Endothelial cell of umbilical vein (primary cell): ENCODE data around the gene SMARCC1. TPM values are rescaled to one million over a fixed set of nuclear protein-coding genes. Genes with fewer than 3 reads are reported as not detected.

ENCODE experiments used
- BruUV-seq: library from RNA; stranded (reverse); fragments of 400-500 nt; replicated peaks from 2 replicates; lab custom pipeline; 2021; lab: Mats Ljungman, UMichigan
- CTCF ChIA-PET: fragments of 300-600, 350-600 bp; sonication (Branson Sonifier 250); formaldehyde crosslinking; loops from one replicate; lab custom pipeline; 2021; ENCODE audit warnings: antibody characterized with exemption, inconsistent platforms; lab: Charles Lee
- POLR2A ChIA-PET: fragments of 300-600, 350-600 bp; sonication (Branson Sonifier 250); formaldehyde crosslinking; loops from one replicate; lab custom pipeline; 2021; ENCODE audit warnings: antibody characterized with exemption, inconsistent platforms; lab: Charles Lee
- DNase-seq: peaks from one replicate; pipeline ENCODE4 v3.0.0-alpha.2; 2011; ENCODE audit warnings: low read depth, low spot score
- FAIRE-seq: peaks from 2 replicates; lab custom pipeline; 2011; peaks lifted over from hg19 to GRCh38; lab: Jason Lieb, UNC
- H2AFZ ChIP-seq: 2 replicates; pipeline ENCODE4 v1.6.0; 2012; ENCODE audit warnings: low read depth, low read length, control low read depth, inconsistent platforms
- H3K27ac ChIP-seq: 2 replicates; pipeline ENCODE4 v1.5.1; 2011; ENCODE audit warnings: low read depth, mild to moderate bottlenecking, control low read depth, low read length, moderate library complexity; ENCODE audit not compliant: insufficient read depth
- H3K27me3 ChIP-seq, 2 experiments: 2 replicates each; pipeline versions ENCODE4 v1.6.0 to v1.6.1; 2011; ENCODE audit warnings: low read length in 2 of 2, mixed read lengths in 1 of 2; ENCODE audit not compliant: control insufficient read depth in 2 of 2, insufficient read depth in 2 of 2
- H3K36me3 ChIP-seq, 2 experiments: 2 replicates in 1 of 2; 3 replicates in 1 of 2; pipeline ENCODE4 v1.5.1; 2011; ENCODE audit warnings: low read length in 2 of 2, mild to moderate bottlenecking in 1 of 2, moderate library complexity in 1 of 2; ENCODE audit not compliant: control insufficient read depth in 2 of 2, insufficient read depth in 2 of 2; ENCODE audit errors: extremely low read depth in 1 of 2
- H3K4me1 ChIP-seq: 3 replicates; pipeline ENCODE4 v1.5.1; 2011; ENCODE audit warnings: mild to moderate bottlenecking, low read length; ENCODE audit not compliant: control insufficient read depth, insufficient read depth; ENCODE audit errors: extremely low read depth
- H3K4me2 ChIP-seq: 2 replicates; pipeline ENCODE4 v1.6.1; 2011; ENCODE audit warnings: low read length, control low read depth, mixed read lengths; ENCODE audit not compliant: insufficient read depth
- H3K4me3 ChIP-seq, 3 experiments: fragments of 200-600 bp in 1 of 3; sonication (generic), shearing (Covaris generic) in 1 of 3; replicated peaks in 1 of 3; 2 replicates each; pipeline ENCODE4 v1.5.1; 2011 to 2016; ENCODE audit warnings: control low read depth in 3 of 3, low read length in 3 of 3, mild to moderate bottlenecking in 2 of 3, inconsistent platforms in 1 of 3, low read depth in 1 of 3, moderate library complexity in 1 of 3; ENCODE audit not compliant: insufficient read depth in 1 of 3
- H3K79me2 ChIP-seq: 2 replicates; pipeline ENCODE4 v1.6.0; 2012; ENCODE audit warnings: low read length, inconsistent platforms; ENCODE audit not compliant: control insufficient read depth, insufficient read depth
- H3K9ac ChIP-seq: replicated peaks from 2 replicates; pipeline ENCODE3; 2011; ENCODE audit warnings: low read length, control low read depth; ENCODE audit not compliant: insufficient read depth; ENCODE audit errors: extremely low read depth
- H3K9me1 ChIP-seq: replicated peaks from 3 replicates; pipeline ENCODE4 v1.6.0; 2011; ENCODE audit warnings: mild to moderate bottlenecking, low read length; ENCODE audit not compliant: control insufficient read depth, insufficient read depth; ENCODE audit errors: extremely low read depth
- H3K9me3 ChIP-seq: replicated peaks from 2 replicates; pipeline ENCODE4 v1.5.1; 2012; ENCODE audit warnings: low read length, inconsistent platforms; ENCODE audit not compliant: control insufficient read depth, insufficient read depth
- H4K20me1 ChIP-seq: replicated peaks from 2 replicates; pipeline ENCODE3; 2011; ENCODE audit warnings: mild to moderate bottlenecking, low read length; ENCODE audit not compliant: control insufficient read depth, insufficient read depth; ENCODE audit errors: extremely low read depth
- CTCF ChIP-seq, 2 donors: IDR thresholded peaks; 1 replicate in 1 of 2; 2 replicates in 1 of 2; pipeline ENCODE4 v1.5.1; 2011; ENCODE audit warnings: low read length in 2 of 2, mild to moderate bottlenecking in 2 of 2, moderate library complexity in 2 of 2, control low read depth in 1 of 2, inconsistent platforms in 1 of 2, low read depth in 1 of 2; ENCODE audit not compliant: insufficient read depth in 1 of 2; ENCODE audit errors: extremely low read depth in 1 of 2
- EZH2 ChIP-seq: IDR thresholded peaks from 2 replicates; pipeline ENCODE4 v1.6.1; 2012; ENCODE audit warnings: borderline replicate concordance, low read depth, mild to moderate bottlenecking, moderate library complexity, low read length, inconsistent platforms; ENCODE audit not compliant: severe bottlenecking
- FOS ChIP-seq: IDR thresholded peaks from 2 replicates; pipeline ENCODE4 v1.6.1; 2011; ENCODE audit warnings: mild to moderate bottlenecking, low read length, moderate library complexity, borderline replicate concordance; ENCODE audit not compliant: insufficient read depth
- GATA2 ChIP-seq: IDR thresholded peaks from 2 replicates; pipeline ENCODE4 v1.7.0; 2011; ENCODE audit warnings: low read depth, mild to moderate bottlenecking, moderate library complexity, mixed read lengths, low read length; ENCODE audit not compliant: insufficient read length, insufficient read depth
- JUN ChIP-seq: IDR thresholded peaks from 2 replicates; pipeline ENCODE4 v1.6.1; 2011; ENCODE audit warnings: borderline replicate concordance, low read depth; ENCODE audit not compliant: insufficient read length, insufficient read depth
- MAX ChIP-seq: IDR thresholded peaks from 2 replicates; pipeline ENCODE4 v1.6.1; 2011; ENCODE audit not compliant: insufficient read depth, insufficient read length
- MYC ChIP-seq: IDR thresholded peaks from one replicate; pipeline ENCODE4 v1.6.1; 2011; ENCODE audit warnings: mild to moderate bottlenecking, low read depth, low read length
- POLR2A ChIP-seq: IDR thresholded peaks from 2 replicates; pipeline ENCODE4 v1.6.1; 2012; ENCODE audit warnings: low read depth, mild to moderate bottlenecking, control low read depth, low read length
- POLR2AphosphoS5 ChIP-seq: IDR thresholded peaks from 2 replicates; pipeline ENCODE4 v1.6.1; 2012; ENCODE audit warnings: low read depth, mild to moderate bottlenecking, control low read depth, low read length, moderate library complexity; ENCODE audit not compliant: insufficient read depth
- dilution Hi-C: fragments of 300-500 bp; cut with MboI; formaldehyde crosslinking; loops from one replicate; pipeline ENCODE4 v1.15.0; 2019; ENCODE audit warnings: low sequenced_read_pairs; ENCODE audit not compliant: extremely low pct_ligation_motif_present
- intact Hi-C: fragments of 100-400 bp; cut with micrococcal nuclease; formaldehyde crosslinking; loops from one replicate; pipeline ENCODE4 v1.10.0; 2022
- polyA plus RNA-seq, 4 experiments: library from polyadenylated mRNA; depleted of rRNA in 3 of 4; stranded (reverse) in 3 of 4; unstranded in 1 of 4; fragments of >200 nt; gene quantifications; 2 replicates each; pipeline versions ENCODE4 v1.2.1 to v1.2.3, GENCODE V29; 2011 to 2012; ENCODE audit warnings: missing spikeins in 1 of 4
- total RNA-seq: library from RNA; stranded (reverse); gene quantifications from 2 replicates; pipeline ENCODE4 v1.2.3, GENCODE V29; 2021

SMARCC1 gene
- total and polyA plus RNA-seq, 2 donors (not counting 3 experiments of a cell fraction or from before 2014, with no cell fraction given) = 23.0 to 138 TPM

- Histone ChIP-seq H3K9ac (no peak overlapping the region), H3K27me3 (no peaks in the 10 kb centered on the region), H3K36me3 (peaks cover 10 to 11% of the 10 kb centered on the region in 2 experiments), H2AFZ (no peak overlapping the region), H3K27ac (no peak overlapping the region), H3K4me1 (no peaks in the 10 kb centered on the region), H3K79me2 (peaks cover 11% of the 10 kb centered on the region), H3K9me3 (no peaks in the 10 kb centered on the region), H4K20me1 (peaks cover 3% of the 10 kb centered on the region), H3K4me3 (no peak overlapping the region), H3K9me1 (no peaks in the 10 kb centered on the region), H3K4me2 (no peak overlapping the region)
- ChIA-PET POLR2A (interaction anchor here (0.5 kb wide), 1 partner anchor 23 kb away, joined by 4 read pairs; no protein-coding TSS in a partner anchor), CTCF (no interaction called here)
- dilution Hi-C loops = no loop called here
- DNase-seq = no peak
- TF ChIP-seq MAX = no peak
- no peak for TF ChIP-seq POLR2AphosphoS5
- no peak for TF ChIP-seq JUN
- TF ChIP-seq EZH2 = no peak
- TF ChIP-seq GATA2 = no peak
- TF ChIP-seq POLR2A = no peak
- TF ChIP-seq FOS = no peak
- TF ChIP-seq CTCF (IDR thresholded peaks at IDR 0.05; ENCODE audit: extremely low read depth in 1 of 2, insufficient read depth in 1 of 2, low read depth in 1 of 2, low read length in 2 of 2) = no peak
- no peak for TF ChIP-seq MYC
- intact Hi-C loops = no loop called here
- no TSS peak for BruUV-seq
- no peak for FAIRE-seq
These were observed 136.1 kb downstream of the SMARCC1 start for GRCh38 chr3:47645551-47645950.
